ENCODE data around the gene HRH1. TPM values are rescaled to one million over a fixed set of nuclear protein-coding genes. Genes with fewer than 3 reads are reported as not detected.

Gene HRH1
- total RNA-seq, 1 experiment from 2014 or later, result 11.0 TPM

- Mint-ChIP-seq H3K27me3 (ENCODE audit: insufficient read depth, unreplicated experiment) (no peaks in the 10 kb centered on the region), H3K27ac (ENCODE audit: low read depth, unreplicated experiment) (peak overlapping the region; percentile 52), H3K36me3 (ENCODE audit: insufficient read depth, unreplicated experiment) (peaks cover 13% of the 10 kb centered on the region), H3K4me1 (ENCODE audit: insufficient read depth, unreplicated experiment) (peaks cover 36% of the 10 kb centered on the region), H3K9me3 (ENCODE audit: unreplicated experiment) (no peaks in the 10 kb centered on the region), H3K4me3 (ENCODE audit: unreplicated experiment) (no peak overlapping the region)
- TF ChIP-seq CTCF (IDR thresholded peaks at IDR 0.05; ENCODE audit: unreplicated experiment), result no peak
- DNase-seq (ENCODE audit: unreplicated experiment), result peak; percentile 47
- intact Hi-C loops (cut with micrococcal nuclease), result loop anchor here (5.0 kb wide), 2 partner anchors 40 to 85 kb away; partner anchors contain the start of gene ATG7
- ChIA-PET POLR2A (interaction anchor here (0.6 to 1.4 kb wide), 4 partner anchors 9 to 1044 kb away, joined by 3 read pairs; no protein-coding TSS in a partner anchor), CTCF (interaction anchor here (1.5 to 2.1 kb wide), 2 partner anchors 7 to 32 kb away, joined by 6 to 8 read pairs; no protein-coding TSS in a partner anchor)
- BruUV-seq (replicated peaks), result no TSS peak
These were observed 33.4 kb downstream of the HRH1 start for GRCh38 chr3:11187681-11188080.

GRCh38 chr3:11188231-11188630 is 33.9 kb downstream of the HRH1 start:
- peaks cover 36% of the 10 kb centered on the region for H3K4me1 Mint-ChIP-seq (ENCODE audit: insufficient read depth, unreplicated experiment)
- H3K36me3 Mint-ChIP-seq (ENCODE audit: insufficient read depth, unreplicated experiment), result peaks cover 13% of the 10 kb centered on the region
- CTCF ChIA-PET, result interaction anchor here (0.7 to 2.1 kb wide), 2 partner anchors 33 to 146 kb away, joined by 4 to 8 read pairs; no protein-coding TSS in a partner anchor
- no TSS peak for BruUV-seq (replicated peaks)
- intact Hi-C loops (cut with micrococcal nuclease), result loop anchor here (5.0 kb wide), 2 partner anchors 39 to 84 kb away; partner anchors contain the start of gene ATG7
- no peaks in the 10 kb centered on the region for H3K27me3 Mint-ChIP-seq (ENCODE audit: insufficient read depth, unreplicated experiment)
- no peak for TF ChIP-seq CTCF (IDR thresholded peaks at IDR 0.05; ENCODE audit: unreplicated experiment)
- DNase-seq (ENCODE audit: unreplicated experiment), result peak; percentile 43
- peak overlapping the region; percentile 52 for H3K27ac Mint-ChIP-seq (ENCODE audit: low read depth, unreplicated experiment)
- POLR2A ChIA-PET, result interaction anchor here (0.8 kb wide), 1 partner anchor 8 kb away, joined by 3 read pairs; no protein-coding TSS in a partner anchor
- no peak overlapping the region for H3K4me3 Mint-ChIP-seq (ENCODE audit: unreplicated experiment)
- H3K9me3 Mint-ChIP-seq (ENCODE audit: unreplicated experiment), result no peaks in the 10 kb centered on the region

- Mint-ChIP-seq H3K27ac (ENCODE audit: low read depth, unreplicated experiment) (peak overlapping the region; percentile 86), H3K4me3 (ENCODE audit: unreplicated experiment) (no peak overlapping the region), H3K4me1 (ENCODE audit: insufficient read depth, unreplicated experiment) (peaks cover 17% of the 10 kb centered on the region), H3K27me3 (ENCODE audit: insufficient read depth, unreplicated experiment) (no peaks in the 10 kb centered on the region), H3K9me3 (ENCODE audit: unreplicated experiment) (no peaks in the 10 kb centered on the region), H3K36me3 (ENCODE audit: insufficient read depth, unreplicated experiment) (peaks cover 9% of the 10 kb centered on the region)
- POLR2A ChIA-PET, result interaction anchor here (0.9 to 2.5 kb wide), 7 partner anchors 9 to 195 kb away, joined by 3 to 9 read pairs (median 6); no protein-coding TSS in a partner anchor
- intact Hi-C loops (cut with micrococcal nuclease), result no loop called here
- DNase-seq (ENCODE audit: unreplicated experiment), result no peak
- BruUV-seq (replicated peaks), result no TSS peak
- no peak for TF ChIP-seq CTCF (IDR thresholded peaks at IDR 0.05; ENCODE audit: unreplicated experiment)
- CTCF ChIA-PET, result interaction anchor here (0.6 to 1.9 kb wide), 6 partner anchors 8 to 135 kb away, joined by 3 to 6 read pairs (median 4); no protein-coding TSS in a partner anchor
These were observed 40.9 kb downstream of the HRH1 start for GRCh38 chr3:11195201-11195600.

- Mint-ChIP-seq H3K36me3 (ENCODE audit: insufficient read depth, unreplicated experiment) (peaks cover 7% of the 10 kb centered on the region), H3K27me3 (ENCODE audit: insufficient read depth, unreplicated experiment) (no peaks in the 10 kb centered on the region), H3K9me3 (ENCODE audit: unreplicated experiment) (no peaks in the 10 kb centered on the region), H3K4me3 (ENCODE audit: unreplicated experiment) (peak overlapping the region; percentile 53), H3K4me1 (ENCODE audit: insufficient read depth, unreplicated experiment) (peaks cover 17% of the 10 kb centered on the region), H3K27ac (ENCODE audit: low read depth, unreplicated experiment) (peak overlapping the region; percentile 86)
- intact Hi-C loops (cut with micrococcal nuclease), result no loop called here
- peak; percentile 25 for DNase-seq (ENCODE audit: unreplicated experiment)
- CTCF ChIA-PET, result interaction anchor here (0.6 to 1.9 kb wide), 5 partner anchors 9 to 136 kb away, joined by 3 to 6 read pairs (median 4); no protein-coding TSS in a partner anchor
- POLR2A ChIA-PET, result interaction anchor here (0.6 to 2.5 kb wide), 12 partner anchors 10 to 998 kb away, joined by 3 to 9 read pairs (median 4); partner anchors contain the start of gene ATG7
- TF ChIP-seq CTCF (IDR thresholded peaks at IDR 0.05; ENCODE audit: unreplicated experiment), result no peak
- BruUV-seq (replicated peaks), result no TSS peak
These were observed 41.5 kb downstream of the HRH1 start for GRCh38 chr3:11195721-11196332.

Data from MCF 10A (cell line).